BJ (cell line): ENCODE results near the gene PUM1. TPM values are rescaled to one million over a fixed set of nuclear protein-coding genes. Genes with fewer than 3 reads are reported as not detected.

Experiments
- CTCF ChIA-PET: fragments of 350-600 bp; formaldehyde crosslinking; extraction: SDS; loops from one replicate; lab custom pipeline; 2021; ENCODE audit warnings: antibody characterized with exemption, inconsistent platforms; lab: Yijun Ruan, JAX
- POLR2A ChIA-PET: fragments of 300-600 bp; sonication (Branson Sonifier 250); formaldehyde crosslinking; extraction: SDS; loops from one replicate; lab custom pipeline; 2021; ENCODE audit warnings: antibody characterized with exemption; lab: Charles Lee
- DNase-seq: peaks from one replicate; pipeline ENCODE4 v3.0.0-alpha.2; 2011; ENCODE audit warnings: low read depth
- H3K27me3 ChIP-seq: 2 replicates; pipeline ENCODE4 v1.6.0; 2011; ENCODE audit warnings: low read length; ENCODE audit not compliant: control insufficient read depth, insufficient read depth
- H3K36me3 ChIP-seq: 2 replicates; pipeline ENCODE4 v1.5.1; 2011; ENCODE audit warnings: low read length; ENCODE audit not compliant: control insufficient read depth, insufficient read depth
- H3K4me3 ChIP-seq: 2 replicates; pipeline ENCODE4 v1.5.1; 2011; ENCODE audit warnings: low read depth, mild to moderate bottlenecking, control low read depth, low read length
- CTCF ChIP-seq: IDR thresholded peaks from 2 replicates; pipeline ENCODE4 v1.5.1; 2011; ENCODE audit warnings: low read depth, mild to moderate bottlenecking, control low read depth, inconsistent platforms, low read length, moderate library complexity; ENCODE audit not compliant: insufficient read depth
- polyA plus RNA-seq: library from polyadenylated mRNA; depleted of rRNA; stranded (reverse); fragments of >200 nt; gene quantifications from 2 replicates; pipeline ENCODE4 v1.2.3, GENCODE V29; 2011

The PUM1 gene
- polyA plus RNA-seq, 1 experiment, result 66.9 TPM

DNA sequence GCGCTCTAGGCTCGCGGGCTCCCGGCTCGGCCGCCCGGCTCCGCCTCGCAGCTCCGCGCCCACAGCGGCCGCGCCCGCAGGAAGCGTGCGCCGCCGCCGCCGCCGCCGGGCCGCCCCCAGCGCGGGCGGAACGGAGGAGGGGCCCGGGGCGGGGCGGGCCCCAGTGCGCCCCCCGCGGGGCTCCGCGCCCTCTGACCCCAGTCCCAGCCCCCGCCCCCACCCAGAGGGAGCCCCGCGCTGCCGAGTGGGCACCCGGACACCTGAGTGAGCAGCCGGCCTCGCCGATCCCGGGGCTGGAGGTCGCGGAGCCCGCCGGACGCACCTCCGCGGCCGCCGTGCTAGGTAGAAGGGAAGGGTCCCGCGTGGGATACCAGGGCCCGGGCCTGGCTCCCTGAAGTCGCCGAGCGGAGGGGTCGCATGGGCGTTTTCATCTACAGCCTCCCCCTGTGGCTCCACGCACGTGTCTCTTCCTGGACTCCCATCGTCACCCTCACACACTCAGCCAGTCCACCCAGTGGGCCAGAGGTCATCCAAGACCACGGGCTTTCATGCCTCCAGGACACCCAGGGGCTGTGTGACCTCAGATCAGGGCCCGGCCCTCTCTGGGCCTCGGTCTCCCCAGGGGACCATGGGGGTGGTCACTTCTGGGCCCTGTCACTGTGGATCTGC, 156.7 kb downstream of the PUM1 start, which contains the start of gene SDC3:
TSS of gene SDC3 (minus strand) at position 63 of the 669 bp plus-strand sequence. CDS start 172 bp downstream, outside the sequence.
- no peak for DNase-seq

GRCh38 chr1:30908316-30908695, 157.2 kb downstream of the PUM1 start:
- ChIA-PET POLR2A (no interaction called here), CTCF (interaction anchor here (1.0 to 8.6 kb wide), 3 partner anchors 11 to 125 kb away, joined by 3 to 261 read pairs (median 51); no protein-coding TSS in a partner anchor)
- H3K36me3 ChIP-seq, result no peaks in the 10 kb centered on the region
- H3K4me3 ChIP-seq, result peak overlapping the region; percentile 64
- no peak for DNase-seq
- no peak for TF ChIP-seq CTCF
- H3K27me3 ChIP-seq, result no peaks in the 10 kb centered on the region

More for the DNA sequence above, 156.7 kb downstream of the PUM1 start, which contains the start of gene SDC3:
- TF ChIP-seq CTCF, result no peak
- no peaks in the 10 kb centered on the region for H3K27me3 ChIP-seq
- ChIA-PET CTCF (interaction anchor here (1.0 to 8.6 kb wide), 5 partner anchors 11 to 188 kb away, joined by 3 to 548 read pairs (median 90); no protein-coding TSS in a partner anchor), POLR2A (no interaction called here)
- peak within 1 kb of the TSS; percentile 64 for H3K4me3 ChIP-seq
- no peaks in the 10 kb centered on the region for H3K36me3 ChIP-seq

DNA sequence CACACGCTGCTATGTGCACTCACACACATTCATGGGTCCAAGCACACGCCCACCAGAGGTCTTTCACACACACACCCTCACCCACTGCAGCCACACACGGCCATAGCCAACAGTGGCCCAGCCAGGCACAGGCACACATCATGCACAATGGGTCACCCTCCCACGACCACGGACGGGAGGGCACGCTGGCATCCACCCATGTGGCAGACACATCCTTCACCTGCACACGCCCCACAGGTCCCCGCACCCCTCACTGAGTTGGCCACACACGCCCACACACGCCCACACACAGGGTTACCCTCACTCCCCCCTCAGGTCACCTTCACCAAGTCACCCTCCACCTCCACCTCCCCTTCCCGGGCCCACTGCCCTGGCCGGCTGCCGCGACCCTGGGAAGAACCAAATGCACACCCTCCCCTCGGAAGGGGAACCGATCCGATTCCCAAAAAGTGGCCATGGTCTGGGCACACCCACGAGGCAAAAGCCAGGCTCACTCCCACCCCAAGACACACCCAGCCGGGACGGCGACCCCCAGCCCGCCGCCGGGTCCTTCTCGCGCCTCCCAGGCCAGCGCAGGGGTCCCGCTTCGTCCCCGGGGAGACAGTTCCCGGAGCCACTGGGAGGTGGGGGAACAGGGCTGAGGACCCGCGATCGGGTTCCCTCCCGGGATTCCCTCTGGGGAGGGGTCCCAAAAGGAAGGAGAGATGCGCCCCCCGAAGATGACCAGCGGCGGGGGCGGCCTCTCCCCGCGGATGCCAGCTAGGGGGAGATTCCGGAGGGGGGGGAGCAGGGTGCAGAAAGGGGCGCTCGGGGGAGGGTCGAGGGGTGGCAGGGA, 157.8 kb downstream of the PUM1 start:
- no peak for DNase-seq
- H3K4me3 ChIP-seq, result peak overlapping the region; percentile 64
- ChIA-PET CTCF (interaction anchor here (1.0 to 8.6 kb wide), 6 partner anchors 10 to 125 kb away, joined by 3 to 261 read pairs (median 7); no protein-coding TSS in a partner anchor), POLR2A (no interaction called here)
- no peaks in the 10 kb centered on the region for H3K27me3 ChIP-seq
- no peak for TF ChIP-seq CTCF
- no peaks in the 10 kb centered on the region for H3K36me3 ChIP-seq

DNA sequence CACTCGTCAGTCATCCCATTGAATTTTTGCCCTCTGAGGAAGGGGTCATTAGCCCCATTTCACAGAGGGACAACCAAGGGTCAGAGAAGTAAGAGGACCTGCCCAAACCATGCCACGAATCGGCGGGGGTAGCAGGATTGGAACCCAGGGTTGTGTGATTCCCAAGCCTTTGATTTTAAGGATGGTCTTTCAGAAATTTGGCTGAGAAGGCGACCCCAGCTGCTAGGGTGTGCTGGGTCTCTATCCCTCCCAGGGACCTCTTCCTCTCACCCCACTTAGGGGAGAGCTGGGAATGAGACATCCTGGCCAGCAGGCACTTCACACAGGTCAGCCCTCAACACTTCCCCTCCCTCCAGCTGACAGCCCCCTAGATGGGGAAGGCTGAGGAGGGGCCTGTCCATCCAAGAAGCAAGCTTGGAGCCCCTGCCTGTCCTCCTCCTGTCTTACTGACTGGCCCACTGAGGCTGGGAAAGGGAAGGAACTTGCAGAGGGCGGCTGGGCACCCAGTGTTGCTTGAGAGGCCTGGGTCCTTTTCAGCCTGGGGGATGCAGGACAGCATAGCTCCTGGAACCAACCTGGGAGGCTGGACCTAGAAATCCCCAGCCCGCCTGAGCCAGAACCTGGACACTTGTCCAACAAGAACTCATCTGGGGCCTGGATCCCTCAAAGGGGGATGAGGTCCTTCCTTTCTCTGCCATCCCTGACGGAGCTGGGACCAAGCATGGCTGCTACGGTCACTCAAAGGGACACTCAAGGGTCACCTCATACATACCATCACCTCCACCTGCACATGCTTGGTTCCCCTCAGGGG, 158.7 kb downstream of the PUM1 start:
- Histone ChIP-seq H3K27me3 (no peaks in the 10 kb centered on the region), H3K4me3 (peak overlapping the region; percentile 64), H3K36me3 (no peaks in the 10 kb centered on the region)
- CTCF ChIA-PET, result interaction anchor here (1.1 to 6.3 kb wide), 6 partner anchors 10 to 124 kb away, joined by 3 to 51 read pairs (median 6); no protein-coding TSS in a partner anchor
- POLR2A ChIA-PET, result no interaction called here
- TF ChIP-seq CTCF, result no peak
- DNase-seq, result no peak
